ENCODE measurements around the gene MAGI1.
"Not testable (repeated sequence)": the region's sequence is repeated elsewhere in the genome, so short reads cannot be mapped to it uniquely, and the experiment has no call there.

MAGI1 gene

GRCh38 chr3:65534805-65535204 lies 503.9 kb downstream of the MAGI1 start:
- DNase-seq (ENCODE audit: low read depth in 2 of 2), result no peak

GRCh38 chr3:65532749-65533148 lies 506.0 kb downstream of the MAGI1 start:
- DNase-seq (ENCODE audit: low read depth in 2 of 2), result no peak

DNA sequence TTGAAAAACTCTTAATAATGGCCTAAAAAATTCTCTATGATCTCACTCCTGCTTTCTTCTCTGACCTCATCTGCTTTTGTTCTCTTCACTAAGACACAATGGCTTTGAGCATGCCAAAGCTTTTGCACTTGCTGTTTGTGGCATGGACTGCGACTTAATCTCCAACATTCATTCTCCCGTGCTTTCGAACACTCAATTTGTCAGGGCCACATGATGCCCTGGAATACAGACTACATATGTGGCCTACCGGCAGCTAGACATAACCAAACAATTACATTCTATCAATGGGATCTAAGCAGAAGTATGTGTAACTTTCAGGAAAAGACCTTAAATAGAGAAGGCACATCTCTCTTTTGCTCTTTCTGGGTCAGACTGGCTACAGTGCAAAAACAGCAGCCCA lies 506.5 kb downstream of the MAGI1 start:
- no peak for DNase-seq (ENCODE audit: low read depth in 2 of 2)

DNA sequence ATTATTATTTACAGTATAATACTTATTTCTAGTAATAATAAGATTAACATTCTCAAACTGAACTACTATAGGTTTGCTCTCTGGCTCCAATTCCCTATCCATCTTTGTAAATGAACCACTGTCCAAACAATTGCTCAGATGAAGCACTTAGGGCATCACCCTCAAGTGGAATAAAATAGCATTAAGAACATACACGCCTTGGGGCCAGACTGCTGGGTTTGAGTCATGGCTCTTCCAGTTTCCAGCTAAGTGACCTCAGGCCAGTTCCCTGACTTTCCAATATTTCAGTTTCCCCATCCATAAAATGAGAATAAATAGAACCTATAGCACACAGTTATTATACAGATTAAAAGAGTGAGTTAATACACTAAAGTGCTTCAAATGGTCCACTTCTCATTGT lies 507.2 kb downstream of the MAGI1 start:
- no peak for DNase-seq (ENCODE audit: low read depth in 2 of 2)

DNA sequence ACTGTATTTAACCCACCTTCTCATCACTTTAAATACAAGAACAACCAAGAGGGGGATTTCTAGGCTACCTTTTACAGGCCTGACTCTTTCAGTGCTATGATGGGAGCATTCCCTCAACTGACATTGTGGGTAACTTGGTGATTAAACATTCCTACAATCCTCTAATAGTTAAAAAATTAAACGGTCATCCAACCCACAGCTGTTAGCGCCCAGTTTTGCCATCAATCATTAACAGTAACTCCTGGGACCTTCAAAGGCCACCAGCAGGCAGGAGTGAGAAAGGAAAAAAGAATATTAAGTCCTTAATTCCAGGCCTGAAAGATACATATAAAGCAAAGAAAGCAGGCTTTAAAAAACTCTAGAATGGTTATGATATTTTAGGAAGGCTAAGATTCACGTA lies 512.1 kb downstream of the MAGI1 start:
- DNase-seq (ENCODE audit: low read depth in 2 of 2), result no peak

DNA sequence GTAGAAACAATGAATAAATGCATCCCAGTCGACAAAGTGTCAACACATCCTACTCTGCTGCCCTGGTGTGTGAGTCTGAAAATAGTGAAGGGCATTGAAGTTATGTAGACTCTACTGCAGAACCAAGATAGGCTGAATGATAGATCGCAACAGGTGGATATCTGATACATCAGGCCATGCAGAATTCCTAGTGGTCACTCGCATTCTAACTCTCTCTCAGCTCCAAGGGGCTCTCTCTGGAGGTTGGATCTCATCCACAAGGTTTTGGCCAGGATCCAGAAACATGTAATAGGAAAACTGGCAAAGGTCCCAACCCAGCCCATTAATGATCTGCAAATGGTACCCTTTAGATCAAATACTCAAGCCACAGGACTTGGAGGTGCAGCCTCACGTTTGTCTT lies 514.1 kb downstream of the MAGI1 start:
- no peak for DNase-seq (ENCODE audit: low read depth in 2 of 2)

- DNase-seq (ENCODE audit: low read depth in 2 of 2), result no peak
Observed at GRCh38 chr3:65523878-65524277, 514.8 kb downstream of the MAGI1 start.

DNA sequence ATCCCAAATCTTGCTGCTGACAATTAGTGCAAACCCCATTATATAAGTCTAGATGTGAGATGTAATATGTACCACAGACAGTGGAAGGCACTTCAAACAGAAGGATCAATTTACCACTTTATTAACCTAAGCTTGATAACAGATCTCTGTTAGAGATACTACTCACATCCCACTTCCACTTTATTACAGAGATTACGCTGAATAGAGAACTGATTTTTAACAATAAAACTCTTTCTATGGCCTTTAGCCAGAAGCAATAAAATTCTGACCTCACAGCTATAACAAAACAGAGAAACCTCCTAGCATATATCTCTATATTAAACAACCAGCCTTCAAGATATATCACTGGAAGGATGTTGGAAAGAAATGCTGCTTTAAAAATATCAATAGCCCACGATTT lies 517.7 kb downstream of the MAGI1 start:
- no peak for DNase-seq (ENCODE audit: low read depth in 2 of 2)

DNA sequence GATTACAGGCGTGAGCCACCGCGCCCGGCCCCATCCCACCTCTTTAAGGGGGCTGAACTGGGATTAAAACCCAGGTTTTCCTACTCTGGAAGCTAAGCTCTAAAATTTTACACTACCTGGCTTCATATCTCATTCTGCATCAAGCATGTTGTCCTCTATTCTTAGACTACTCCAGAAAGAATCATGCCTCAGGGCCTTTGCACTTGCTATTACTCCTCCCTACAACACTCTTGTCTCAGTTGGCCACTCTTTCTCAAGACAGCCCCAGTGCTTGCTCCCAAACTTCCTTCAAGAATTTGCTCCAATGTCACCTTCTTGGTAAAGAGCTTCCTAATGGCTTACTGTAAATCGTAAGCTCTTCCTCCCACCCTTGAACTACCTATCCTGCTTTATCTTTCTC lies 521.7 kb downstream of the MAGI1 start:
- DNase-seq (ENCODE audit: low read depth in 2 of 2), result no peak

DNA sequence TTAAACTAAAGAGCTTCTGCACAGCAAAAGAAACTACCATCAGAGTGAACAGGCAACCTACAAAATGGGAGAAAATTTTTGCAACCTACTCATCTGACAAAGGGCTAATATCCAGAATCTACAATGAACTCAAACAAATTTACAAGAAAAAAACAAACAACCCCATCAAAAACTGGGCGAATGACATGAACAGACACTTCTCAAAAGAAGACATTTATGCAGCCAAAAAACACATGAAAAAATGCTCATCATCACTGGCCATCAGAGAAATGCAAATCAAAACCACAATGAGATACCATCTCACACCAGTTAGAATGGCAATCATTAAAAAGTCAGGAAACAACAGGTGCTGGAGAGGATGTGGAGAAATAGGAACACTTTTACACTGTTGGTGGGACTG lies 524.4 kb downstream of the MAGI1 start:
- DNase-seq (ENCODE audit: low read depth in 2 of 2), result not testable (repeated sequence)

DNA sequence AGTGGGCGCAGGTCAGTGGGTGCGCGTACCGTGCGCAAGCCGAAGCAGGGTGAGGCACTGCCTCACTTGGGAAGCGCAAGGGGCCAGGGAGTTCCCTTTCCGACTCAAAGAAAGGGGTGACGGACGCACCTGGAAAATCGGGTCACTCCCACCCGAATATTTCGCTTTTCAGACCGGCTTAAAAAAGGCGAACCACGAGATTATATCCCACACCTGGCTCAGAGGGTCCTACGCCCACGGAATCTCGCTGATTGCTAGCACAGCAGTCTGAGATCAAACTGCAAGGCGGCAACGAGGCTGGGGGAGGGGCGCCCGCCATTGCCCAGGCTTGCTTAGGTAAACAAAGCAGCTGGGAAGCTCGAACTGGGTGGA lies 529.3 kb downstream of the MAGI1 start:
- not testable (repeated sequence) for DNase-seq (ENCODE audit: low read depth in 2 of 2)

DNA sequence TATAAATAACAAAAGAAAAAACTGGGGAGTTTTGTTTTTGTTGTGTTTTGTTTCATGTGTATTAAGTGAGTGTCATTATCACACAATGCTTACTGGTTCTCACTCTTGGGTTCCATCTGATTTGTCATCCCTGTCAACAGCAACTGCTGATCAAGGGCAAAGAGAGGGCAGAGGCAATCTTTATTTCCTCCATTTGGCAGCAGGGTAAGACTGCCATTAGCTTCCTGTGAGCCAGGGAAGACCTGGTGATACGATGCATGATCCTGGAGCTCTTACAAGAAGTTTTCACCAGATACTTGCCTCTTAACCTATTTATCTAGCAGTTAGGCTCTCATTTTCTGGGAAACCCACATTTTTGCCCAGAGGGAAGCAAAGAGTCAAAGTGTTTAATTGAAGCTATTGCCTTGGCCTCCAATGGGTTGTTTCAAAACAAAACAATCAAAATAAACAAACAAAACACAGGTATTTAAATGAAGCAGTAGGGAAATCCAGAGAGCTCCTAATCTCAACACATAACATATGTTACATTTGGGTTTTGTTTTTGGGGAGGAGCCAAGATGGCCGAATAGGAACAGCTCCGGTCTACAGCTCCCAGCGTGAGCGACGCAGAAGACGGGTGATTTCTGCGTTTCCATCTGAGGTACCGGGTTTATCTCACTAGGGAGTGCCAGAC lies 529.8 kb downstream of the MAGI1 start:
- no peak for DNase-seq (ENCODE audit: low read depth in 2 of 2)

GRCh38 chr3:65507437-65507836 lies 531.3 kb downstream of the MAGI1 start:
- no peak for DNase-seq (ENCODE audit: low read depth in 2 of 2)

DNA sequence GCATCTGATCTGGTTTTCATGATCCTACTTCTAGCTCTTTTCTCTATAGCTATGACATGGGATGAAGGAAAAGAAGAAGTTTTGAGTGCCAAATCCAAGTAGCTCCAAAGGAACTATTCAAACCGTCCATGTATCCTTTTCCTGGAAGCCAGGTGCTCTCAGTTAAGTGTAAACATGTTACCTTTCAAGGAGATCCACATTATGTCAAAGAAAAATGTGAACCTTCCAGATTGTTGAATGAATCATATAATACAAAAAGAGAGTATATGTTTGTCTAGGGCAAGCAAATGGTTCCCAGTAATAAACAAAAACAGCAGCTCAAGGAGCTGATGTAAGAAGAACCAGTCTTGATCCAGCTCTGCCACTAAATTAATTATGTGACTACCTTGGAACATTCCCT lies 534.9 kb downstream of the MAGI1 start:
- DNase-seq (ENCODE audit: low read depth in 2 of 2), result no peak

GRCh38 chr3:65502526-65502925 lies 536.2 kb downstream of the MAGI1 start:
- no peak for DNase-seq (ENCODE audit: low read depth in 2 of 2)

GRCh38 chr3:65500398-65501306 lies 538.1 kb downstream of the MAGI1 start:
- DNase-seq (ENCODE audit: low read depth in 2 of 2), result no peak

DNA sequence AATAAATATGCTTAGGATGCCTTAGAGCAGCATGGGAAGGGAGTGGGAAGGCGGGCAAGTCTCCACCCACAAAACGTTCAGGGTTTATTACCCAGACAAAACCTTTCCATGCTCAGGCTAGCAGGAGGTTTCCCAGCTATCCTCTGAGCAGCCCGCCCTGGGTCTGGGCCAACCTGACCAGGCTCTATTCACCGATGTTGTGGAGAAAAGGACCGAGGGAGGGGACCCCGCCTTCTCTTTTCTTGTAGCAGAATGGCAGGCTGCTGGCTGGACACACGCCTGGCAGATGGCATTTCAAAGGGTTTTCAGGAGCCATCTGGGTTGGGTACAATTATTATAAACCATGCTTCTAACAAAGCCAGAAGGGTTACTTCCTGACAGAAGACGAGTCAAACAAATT lies 540.9 kb downstream of the MAGI1 start:
- DNase-seq (ENCODE audit: low read depth in 2 of 2), result no peak

- DNase-seq (ENCODE audit: low read depth in 2 of 2), result no peak
Observed at GRCh38 chr3:65497236-65497635, 541.5 kb downstream of the MAGI1 start.

DNA sequence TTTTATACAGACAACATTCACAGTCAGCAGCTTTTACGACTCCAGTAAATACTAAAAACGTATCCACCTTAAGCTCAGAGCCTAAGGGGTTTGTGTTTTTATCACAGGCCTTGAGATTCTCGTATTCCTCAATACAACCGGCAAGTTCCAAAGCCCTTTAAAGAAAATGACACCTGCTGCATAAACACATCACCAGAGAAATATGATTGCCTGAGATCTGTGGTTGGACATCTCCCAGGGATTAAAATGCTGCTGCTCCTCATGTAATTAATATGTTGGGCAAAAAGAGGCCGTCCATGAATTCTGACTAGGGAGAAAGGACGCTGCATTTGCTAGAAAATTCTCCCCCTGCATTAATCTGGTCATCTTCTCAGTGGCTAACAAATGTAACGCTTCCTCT lies 544.8 kb downstream of the MAGI1 start:
- DNase-seq (ENCODE audit: low read depth in 2 of 2), result no peak

GRCh38 chr3:65493371-65493882 lies 545.3 kb downstream of the MAGI1 start:
- DNase-seq (ENCODE audit: low read depth in 2 of 2), result no peak

DNA sequence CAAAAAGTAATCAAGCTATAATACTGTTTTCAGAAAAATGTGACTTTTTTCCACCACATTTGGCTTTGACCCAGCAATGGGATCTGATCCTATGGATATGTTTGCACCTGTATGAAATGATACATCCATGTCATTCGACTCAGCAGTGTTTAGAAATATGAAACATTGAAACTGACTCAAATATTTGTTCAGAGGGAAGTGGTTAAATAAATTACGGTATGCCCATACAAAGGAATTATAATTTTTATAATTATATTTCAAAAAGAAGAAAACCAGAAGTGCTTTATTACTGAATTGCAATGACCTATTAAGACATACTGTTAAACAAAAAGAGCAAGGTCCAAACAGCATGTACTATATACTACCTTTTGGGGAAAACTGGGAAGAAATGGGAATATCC lies 546.5 kb downstream of the MAGI1 start:
- no peak for DNase-seq (ENCODE audit: low read depth in 2 of 2)

DNA sequence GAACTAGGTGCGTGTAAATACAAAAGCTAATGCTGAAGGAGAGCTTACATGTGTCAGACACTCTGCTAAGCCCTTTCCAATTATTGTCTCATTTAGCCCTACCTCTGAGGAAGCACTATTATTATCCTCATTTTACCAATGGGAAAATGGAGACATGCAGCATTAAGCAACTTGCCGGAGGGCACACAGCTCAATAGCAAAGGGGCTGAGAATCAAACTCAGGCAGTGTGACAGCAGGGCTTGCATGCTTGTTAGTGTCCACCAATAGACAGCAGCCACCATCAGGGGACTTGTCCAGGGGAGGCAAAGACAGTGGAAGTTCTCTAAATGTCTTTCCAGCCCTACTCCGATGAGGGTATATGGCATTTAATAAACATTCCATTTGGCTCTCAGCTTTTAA lies 548.6 kb downstream of the MAGI1 start:
- DNase-seq (ENCODE audit: low read depth in 2 of 2), result no peak

GRCh38 chr3:65489253-65489652 lies 549.5 kb downstream of the MAGI1 start:
- no peak for DNase-seq (ENCODE audit: low read depth in 2 of 2)

Data from stimulated activated CD8-positive, alpha-beta memory T cell treated with anti-CD3 and anti-CD28 coated beads, Interleukin-15, amount 100 ng/mL, for 48 hours (primary cell).